GM19099 (cell line): Measurements from ENCODE around the gene PYGB.

Experiments
- POLR2A ChIP-seq: IDR thresholded peaks from 3 replicates; pipeline ENCODE4 v1.6.1; 2011; ENCODE audit warnings: low read depth; ENCODE audit not compliant: insufficient read length; ENCODE audit errors: extremely low read depth

The PYGB gene

GRCh38 chr20:25247956-25248785, at the start of gene PYGB:
Gene PYGB (plus strand): TSS chr20:25248085. CDS start chr20:25248179, 94 bp downstream.
- peak; percentile 97 for TF ChIP-seq POLR2A

- no peak for TF ChIP-seq POLR2A
Measured at GRCh38 chr20:25198663-25199383, 49.1 kb upstream of the PYGB start.

- TF ChIP-seq POLR2A: no peak
Measured at GRCh38 chr20:25199473-25200260, 48.2 kb upstream of the PYGB start.

GRCh38 chr20:25203089-25203488, 44.8 kb upstream of the PYGB start:
- TF ChIP-seq POLR2A: no peak

- no peak for TF ChIP-seq POLR2A
Measured at GRCh38 chr20:25203871-25204320, 44.0 kb upstream of the PYGB start.

GRCh38 chr20:25204550-25205276, 43.2 kb upstream of the PYGB start:
- no peak for TF ChIP-seq POLR2A

GRCh38 chr20:25205277-25206062, 42.4 kb upstream of the PYGB start:
- TF ChIP-seq POLR2A: no peak

- no peak for TF ChIP-seq POLR2A
Measured at GRCh38 chr20:25206063-25206403, 41.9 kb upstream of the PYGB start.

- no peak for TF ChIP-seq POLR2A
Measured at GRCh38 chr20:25206548-25206947, 41.3 kb upstream of the PYGB start.

- TF ChIP-seq POLR2A: no peak
Measured at GRCh38 chr20:25207149-25207959, 40.5 kb upstream of the PYGB start.

GRCh38 chr20:25207960-25208534, 39.8 kb upstream of the PYGB start:
- no peak for TF ChIP-seq POLR2A

GRCh38 chr20:25209400-25209799, 38.5 kb upstream of the PYGB start:
- TF ChIP-seq POLR2A: no peak

- no peak for TF ChIP-seq POLR2A
Measured at GRCh38 chr20:25209911-25210310, 38.0 kb upstream of the PYGB start.
